Activated CD8-positive, alpha-beta memory T cell treated with anti-CD3 and anti-CD28 coated beads, Interleukin-2, amount 50 U/mL, for 1 hour (primary cell): ENCODE data around the gene HMCN2.

ENCODE experiments used
- DNase-seq: peaks from one replicate; pipeline ENCODE4 v3.0.0-alpha.2; 2020; ENCODE audit errors: extremely low read depth

HMCN2 gene

DNA sequence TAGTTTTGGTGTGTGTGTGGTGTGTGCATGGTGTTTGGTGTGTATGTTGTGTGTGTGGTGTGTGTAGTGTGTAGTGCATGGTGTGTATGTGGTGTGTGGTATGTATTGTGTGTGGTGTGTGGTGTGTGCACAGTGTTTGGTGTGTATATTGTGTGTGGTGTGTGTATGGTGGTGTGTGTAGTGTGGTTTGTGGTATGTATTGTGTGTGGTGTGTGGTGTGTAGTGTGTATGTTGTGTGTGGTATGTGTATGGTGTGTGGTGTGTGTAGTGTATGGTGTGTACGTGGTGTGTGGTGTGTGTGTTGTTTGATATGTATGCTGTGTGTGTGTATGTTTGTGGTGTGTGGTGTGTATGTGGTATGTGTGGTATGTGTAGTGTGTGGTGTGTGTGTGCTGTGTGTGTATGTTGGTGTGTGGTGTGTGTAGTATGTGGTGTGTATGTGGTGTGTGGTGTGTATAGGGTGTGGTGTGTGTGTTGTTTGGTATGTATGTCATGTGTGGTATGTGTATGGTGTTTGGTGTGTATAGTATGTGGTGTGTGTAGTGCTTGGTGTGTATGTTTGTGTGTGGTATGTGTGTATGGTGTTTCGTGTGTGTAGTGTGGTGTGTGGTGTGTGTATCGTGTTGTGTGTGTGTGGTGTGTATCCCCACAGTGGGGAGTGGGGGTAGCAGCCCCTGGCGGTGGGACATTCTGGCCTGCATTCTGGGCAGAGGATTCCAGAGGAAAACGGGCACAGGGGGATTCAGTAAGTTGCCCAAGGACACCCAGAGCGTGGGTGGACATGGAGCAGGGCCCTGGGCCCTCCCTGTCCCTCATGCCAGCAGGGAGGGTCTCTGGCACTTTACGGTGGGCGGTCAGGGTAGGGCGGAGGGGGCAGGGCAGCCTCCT, 79.7 kb downstream of the HMCN2 start:
- no peak for DNase-seq

GRCh38 chr9:130345897-130346385, 80.4 kb downstream of the HMCN2 start:
- no peak for DNase-seq

- no peak for DNase-seq
Observed at GRCh38 chr9:130346431-130346830, 80.9 kb downstream of the HMCN2 start.

DNA sequence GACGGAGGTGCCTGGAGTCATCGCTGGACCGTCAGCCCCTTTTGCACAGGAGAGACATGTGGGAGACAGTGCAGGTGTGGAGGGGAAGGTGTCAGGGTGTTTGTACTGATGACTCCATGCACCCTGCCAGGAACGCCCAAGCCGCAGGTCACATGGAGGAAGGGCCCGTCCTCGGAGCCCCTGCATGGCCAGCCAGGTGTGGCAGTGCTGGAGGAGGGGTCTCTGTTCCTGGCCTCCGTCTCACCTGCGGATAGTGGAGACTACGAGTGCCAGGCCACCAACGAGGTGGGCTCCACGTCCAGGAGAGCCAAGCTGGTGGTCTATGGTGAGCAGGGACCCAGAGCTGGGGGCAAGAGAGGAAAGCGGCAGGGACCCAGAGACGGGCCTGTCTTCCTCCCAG, 81.5 kb downstream of the HMCN2 start:
- no peak for DNase-seq

GRCh38 chr9:130347931-130348330, 82.4 kb downstream of the HMCN2 start:
- DNase-seq, result no peak

DNA sequence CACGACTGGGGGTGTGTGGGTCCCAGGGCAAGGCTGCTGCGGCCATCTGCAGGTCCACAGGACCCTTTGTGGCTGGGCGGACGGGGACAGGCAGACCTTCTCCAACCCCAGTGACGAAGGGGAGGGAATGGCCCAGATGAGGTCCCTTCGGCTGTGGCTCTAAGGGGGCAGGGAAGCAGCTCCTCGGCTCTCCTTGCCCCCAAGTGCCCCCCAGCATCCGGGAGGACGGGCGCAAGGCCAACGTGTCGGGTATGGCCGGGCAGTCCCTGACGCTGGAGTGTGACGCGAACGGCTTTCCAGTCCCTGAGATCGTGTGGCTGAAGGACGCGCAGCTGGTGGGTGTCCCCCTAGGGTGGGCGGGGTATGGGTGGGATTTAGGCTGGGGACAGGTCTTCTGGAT, 82.8 kb downstream of the HMCN2 start:
- no peak for DNase-seq

GRCh38 chr9:130348881-130349280, 83.3 kb downstream of the HMCN2 start:
- DNase-seq, result no peak

DNA sequence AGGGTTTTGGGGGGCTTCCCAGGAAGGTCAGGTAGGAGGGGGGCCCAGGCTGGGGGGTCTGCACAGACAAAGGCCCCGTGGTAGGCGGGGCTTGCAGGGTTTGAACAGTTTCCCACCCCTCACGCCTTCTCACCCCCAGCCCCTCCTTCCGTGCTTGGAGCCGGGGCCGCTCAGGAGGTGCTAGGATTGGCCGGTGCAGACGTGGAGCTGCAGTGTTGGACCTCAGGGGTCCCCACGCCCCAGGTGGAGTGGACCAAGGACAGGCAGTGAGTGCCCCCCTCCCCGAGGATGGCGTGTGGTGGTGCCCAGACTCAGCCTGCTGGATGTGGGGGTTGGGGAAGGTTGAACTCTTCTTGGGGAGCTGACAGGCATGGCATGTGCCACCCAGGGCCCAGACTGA, 83.8 kb downstream of the HMCN2 start:
- no peak for DNase-seq

GRCh38 chr9:130351343-130351742, 85.8 kb downstream of the HMCN2 start:
- no peak for DNase-seq

GRCh38 chr9:130352081-130352480, 86.5 kb downstream of the HMCN2 start:
- no peak for DNase-seq

DNA sequence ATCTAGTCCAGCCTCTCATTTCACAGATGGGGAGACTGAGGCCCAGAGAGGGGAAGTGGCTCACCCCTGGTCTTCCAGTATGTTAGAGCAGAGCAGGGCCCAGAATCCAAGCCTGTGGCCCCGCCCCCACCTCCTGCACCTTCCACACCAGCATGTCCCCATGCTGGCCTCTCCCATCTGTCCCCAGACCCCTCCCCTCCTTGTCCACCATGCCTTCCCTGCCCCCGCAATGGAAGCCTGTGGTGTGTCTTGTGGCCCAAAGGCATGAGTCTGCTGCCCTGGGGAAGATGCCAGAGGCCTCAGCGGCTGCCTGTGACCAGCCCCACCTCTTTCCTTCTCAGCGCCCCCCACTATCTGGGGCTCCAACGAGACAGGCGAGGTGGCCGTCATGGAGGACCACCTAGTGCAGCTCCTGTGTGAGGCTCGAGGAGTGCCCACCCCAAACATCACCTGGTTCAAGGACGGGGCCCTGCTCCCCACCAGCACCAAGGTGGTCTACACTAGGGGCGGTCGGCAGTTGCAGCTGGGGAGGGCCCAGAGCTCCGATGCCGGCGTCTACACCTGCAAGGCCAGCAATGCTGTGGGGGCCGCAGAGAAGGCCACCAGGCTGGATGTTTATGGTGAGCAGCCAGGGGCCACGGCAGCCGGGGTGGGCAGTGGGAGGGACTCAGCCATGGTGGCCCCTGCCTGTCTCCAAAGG, 87.2 kb downstream of the HMCN2 start:
- no peak for DNase-seq

DNA sequence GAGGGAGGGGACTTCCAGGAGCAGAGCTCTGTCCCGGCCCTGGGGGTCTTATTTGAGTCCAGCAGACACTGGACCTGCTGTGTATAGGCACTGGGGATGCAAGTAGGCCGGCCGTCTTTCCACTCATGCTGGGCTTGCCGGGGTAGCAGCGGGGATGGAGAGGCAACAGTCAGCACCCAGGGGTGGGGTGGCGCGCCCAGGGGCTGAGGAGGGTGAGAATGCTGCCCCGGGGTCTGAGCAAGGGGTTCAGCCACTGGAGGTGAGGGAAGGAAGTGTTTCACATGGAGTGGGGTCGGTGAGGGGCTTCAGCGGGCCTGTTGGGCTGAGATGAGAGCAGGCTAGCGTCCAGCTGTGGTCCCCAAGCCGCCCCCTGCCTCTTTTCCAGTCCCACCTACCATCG, 88.8 kb downstream of the HMCN2 start:
- no peak for DNase-seq

DNA sequence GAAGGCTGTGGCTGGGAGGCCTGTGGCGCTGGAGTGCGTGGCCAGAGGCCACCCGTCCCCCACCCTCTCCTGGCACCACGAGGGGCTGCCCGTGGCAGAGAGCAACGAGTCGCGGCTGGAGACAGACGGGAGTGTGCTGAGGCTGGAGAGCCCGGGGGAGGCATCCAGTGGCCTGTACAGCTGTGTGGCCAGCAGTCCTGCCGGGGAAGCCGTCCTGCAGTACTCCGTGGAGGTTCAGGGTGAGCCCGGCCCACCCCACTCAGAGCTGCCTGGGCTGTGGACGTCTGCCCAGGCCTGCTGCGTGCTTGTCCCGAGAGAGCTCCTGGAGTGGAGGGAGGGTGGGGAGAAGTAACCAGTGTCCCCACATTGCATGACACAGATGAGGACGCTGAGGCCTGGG, 89.2 kb downstream of the HMCN2 start:
- no peak for DNase-seq

- DNase-seq, result no peak
Observed at GRCh38 chr9:130356033-130356432, 90.5 kb downstream of the HMCN2 start.

DNA sequence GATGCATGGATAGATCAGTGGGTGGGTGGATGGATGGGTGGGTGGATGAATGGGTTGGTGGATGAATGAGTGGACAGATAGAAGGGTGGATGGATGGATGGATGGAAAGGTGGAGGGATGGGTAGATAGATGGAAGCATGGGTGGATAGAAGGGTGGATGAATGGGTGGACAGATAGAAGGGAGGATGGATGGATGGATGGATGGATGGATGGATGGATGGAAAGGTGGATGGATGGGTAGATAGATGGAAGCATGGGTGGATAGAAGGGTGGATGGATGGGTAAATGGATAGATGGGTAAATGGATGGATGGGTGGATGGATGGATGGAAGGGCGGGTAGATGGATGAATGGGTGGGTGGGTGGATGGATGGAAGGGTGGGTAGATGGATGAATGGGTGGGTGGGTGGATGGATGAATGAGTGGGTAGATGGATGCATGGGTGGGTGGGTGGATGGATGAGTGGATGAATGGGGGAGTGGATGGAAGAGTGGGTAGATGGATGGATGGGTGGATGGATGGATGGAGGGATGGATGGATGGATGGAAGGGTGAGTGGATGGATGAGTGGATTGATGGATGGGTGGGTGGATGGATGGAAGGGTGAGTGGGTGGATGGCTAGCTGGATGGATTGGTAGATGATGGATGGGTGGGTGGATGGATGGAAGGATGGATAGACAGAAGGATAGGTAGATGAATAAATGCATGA, 91.5 kb downstream of the HMCN2 start:
- no peak for DNase-seq

- no peak for DNase-seq
Observed at GRCh38 chr9:130358928-130359327, 93.4 kb downstream of the HMCN2 start.

- no peak for DNase-seq
Observed at GRCh38 chr9:130359819-130360218, 94.3 kb downstream of the HMCN2 start.

- DNase-seq, result no peak
Observed at GRCh38 chr9:130360672-130361071, 95.1 kb downstream of the HMCN2 start.

DNA sequence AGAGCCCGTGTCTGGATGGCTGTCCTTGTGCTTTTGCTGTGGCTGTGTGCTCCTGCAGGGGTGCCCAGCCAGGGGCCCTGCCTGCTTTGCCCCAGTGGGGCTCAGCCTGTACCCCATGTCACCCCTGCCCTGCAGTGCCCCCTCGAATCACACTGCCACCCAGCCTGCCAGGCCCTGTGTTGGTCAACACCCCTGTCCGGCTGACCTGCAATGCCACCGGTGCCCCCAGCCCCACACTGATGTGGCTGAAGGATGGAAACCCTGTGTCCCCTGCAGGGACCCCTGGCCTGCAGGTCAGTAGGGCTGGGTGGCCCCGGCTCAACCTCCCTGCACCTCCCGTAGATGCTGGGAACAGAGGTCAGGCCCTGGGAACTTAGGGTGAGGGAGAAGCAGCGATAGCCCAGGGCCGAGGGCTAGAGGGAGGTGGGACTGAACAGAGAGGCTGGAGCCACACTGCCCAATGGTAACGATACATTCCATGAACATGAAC, 96.4 kb downstream of the HMCN2 start:
- DNase-seq, result no peak

DNA sequence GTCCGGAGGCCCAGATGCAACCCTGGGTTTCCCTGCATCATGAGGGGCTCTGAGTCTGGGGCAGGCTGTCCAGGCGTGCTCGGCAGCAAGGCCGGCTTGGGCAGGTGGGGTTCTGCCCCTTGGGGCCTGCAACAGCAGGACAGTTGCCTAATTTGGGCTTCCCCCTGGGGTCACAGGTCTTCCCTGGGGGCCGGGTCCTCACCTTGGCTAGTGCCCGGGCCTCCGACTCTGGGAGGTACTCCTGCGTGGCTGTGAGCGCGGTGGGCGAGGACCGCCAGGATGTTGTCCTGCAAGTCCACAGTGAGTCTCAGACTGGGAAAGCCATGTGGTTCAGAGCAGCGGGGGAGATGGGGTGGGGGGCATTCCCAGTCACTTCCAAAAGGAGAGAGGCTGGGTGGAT, 97.1 kb downstream of the HMCN2 start:
- no peak for DNase-seq

DNA sequence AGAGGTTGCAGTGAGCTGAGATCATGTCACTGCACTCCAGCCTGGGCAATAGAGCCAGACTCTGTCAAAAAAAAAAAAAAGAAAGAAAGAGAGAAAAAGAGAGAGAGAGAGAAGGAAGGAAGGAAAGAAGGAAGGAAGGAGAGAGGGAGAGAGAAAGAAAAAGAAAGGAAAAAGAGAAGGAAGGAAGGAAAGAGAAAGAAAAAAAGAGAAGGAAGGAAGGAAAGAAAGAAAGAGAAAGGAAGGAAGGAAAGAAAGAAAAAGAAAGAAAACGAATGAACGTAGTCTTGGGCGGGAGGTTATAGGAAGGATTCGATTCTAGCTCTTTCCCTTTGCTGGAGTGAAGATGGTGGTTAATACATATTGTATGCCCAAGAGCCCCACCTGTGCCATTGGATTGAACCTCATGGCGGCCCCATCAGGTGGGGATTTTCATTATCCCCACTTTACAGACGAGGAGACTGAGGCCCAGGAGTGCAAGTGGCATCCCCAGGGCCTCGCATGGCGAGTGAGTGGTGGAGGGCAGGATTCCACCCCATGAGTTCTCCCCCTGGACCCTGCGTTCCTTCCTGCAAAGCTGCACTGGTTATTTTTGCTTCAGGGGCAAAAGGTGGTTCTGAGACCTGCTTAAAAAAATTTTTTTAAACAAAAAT, 98.3 kb downstream of the HMCN2 start:
- DNase-seq, result no peak
